Measurements from ENCODE around the gene TMEM238. TPM values are rescaled to one million over a fixed set of nuclear protein-coding genes. Genes with fewer than 3 reads are reported as not detected.

Gene TMEM238
- polyA plus RNA-seq, 1 of the 3 experiments (the other 2 are of a cell fraction): 0.12 TPM

GRCh38 chr19:55362990-55363716 lies 20.9 kb downstream of the TMEM238 start, which contains the start of gene GARIN5B (continued):
- TF ChIP-seq RCOR1 (IDR thresholded peaks at IDR 0.05; ENCODE audit: low read length) (no peak), EZH2phosphoT487 (IDR thresholded peaks at IDR 0.05; ENCODE audit: borderline replicate concordance, low read depth) (no peak), FOXM1 (IDR thresholded peaks at IDR 0.05; ENCODE audit: low read depth) (no peak), RAD21 (IDR thresholded peaks at IDR 0.05; ENCODE audit: low read length) (no peak), SMC3 (IDR thresholded peaks at IDR 0.05; ENCODE audit: low read depth, low read length) (no peak)

GRCh38 chr19:55362174-55362989 lies 21.7 kb downstream of the TMEM238 start:
- Histone ChIP-seq H3K36me3 (replicated peaks in 1 of 2; ENCODE audit: control insufficient read depth in 1 of 2, insufficient read depth in 2 of 2, low read length in 1 of 2) (peaks cover 0 to 4% of the 10 kb centered on the region in 2 experiments), H3F3A (replicated peaks; ENCODE audit: insufficient read depth) (peaks cover 8% of the 10 kb centered on the region), H3K79me2 (ENCODE audit: insufficient read depth) (no peaks in the 10 kb centered on the region), H3K9me3 (no peaks in the 10 kb centered on the region), H3K27ac (ENCODE audit: low read depth in 2 of 2, low read length in 1 of 2) (no peak overlapping the region), H3K4me1 (ENCODE audit: control insufficient read depth in 1 of 2, insufficient read depth in 2 of 2, low read depth in 1 of 2, low read length in 1 of 2) (peaks cover 0 to 4% of the 10 kb centered on the region in 2 experiments; a peak in 1 of 4 replicates), H3K9me2 (no peaks in the 10 kb centered on the region), H3K27me3 (ENCODE audit: insufficient read depth) (no peaks in the 10 kb centered on the region), H3K4me3 (ENCODE audit: low read depth in 2 of 2, low read length in 1 of 2) (no peak overlapping the region), H3K4me2 (no peak overlapping the region), H2AFZ (ENCODE audit: low read depth) (no peak overlapping the region), H4K20me1 (ENCODE audit: insufficient read depth) (no peaks in the 10 kb centered on the region), H3K9ac (no peak overlapping the region)
- 85% methylated on average over 28 of the region's 38 CpGs for WGBS (ENCODE audit: low lambda C conversion rate)
- DNase-seq: no peak
- ChIA-PET POLR2A (interaction anchor here (1.4 kb wide), 1 partner anchor 45 kb away, joined by 5 read pairs; the partner anchor contains the start of gene UBE2S), CTCF (interaction anchor here (0.6 to 2.0 kb wide), 3 partner anchors 22 to 221 kb away, joined by 3 to 8 read pairs (median 4); partner anchors contain the start of gene TMEM238)
- TF ChIP-seq MAX (IDR thresholded peaks at IDR 0.05; ENCODE audit: low read depth) (no peak), NFIC (IDR thresholded peaks at IDR 0.05; ENCODE audit: borderline replicate concordance) (no peak), ELF1 (IDR thresholded peaks at IDR 0.05) (no peak), JUND (IDR thresholded peaks at IDR 0.05) (no peak), USF2 (IDR thresholded peaks at IDR 0.05; ENCODE audit: borderline replicate concordance, low read depth, low read length) (no peak), SIN3A (IDR thresholded peaks at IDR 0.05; ENCODE audit: borderline replicate concordance, low read depth, low read length) (no peak), FOXJ3 (CRISPR knock-in tag; IDR thresholded peaks at IDR 0.05) (no peak), REST (IDR thresholded peaks at IDR 0.05; ENCODE audit: low read depth, low read length) (no peak), MXI1 (IDR thresholded peaks at IDR 0.05; ENCODE audit: low read depth, low read length) (no peak), NRF1 (IDR thresholded peaks at IDR 0.05; ENCODE audit: low read depth, low read length) (no peak), MEF2A (IDR thresholded peaks at IDR 0.05; ENCODE audit: borderline replicate concordance, low read depth) (no peak)
